HepG2 (cell line): Measurements from ENCODE around the gene EZH1. TPM values are rescaled to one million over a fixed set of nuclear protein-coding genes. Genes with fewer than 3 reads are reported as not detected.
A peak's percentile ranks its signal among the peaks of the same experiment; 100 is the strongest.

Experiments used
- FOXO1 ChIP-seq: sonication (generic); formaldehyde crosslinking; IDR thresholded peaks from 2 replicates; pipeline ENCODE4 v1.4.0; 2020; ENCODE audit warnings: missing genetic modification reagents
- HIC2 ChIP-seq: sonication (generic); formaldehyde crosslinking; IDR thresholded peaks from 2 replicates; pipeline ENCODE4 v1.9.0; 2022; ENCODE audit warnings: low read depth, missing genetic modification reagents
- MXD3 ChIP-seq: IDR thresholded peaks from 2 replicates; pipeline ENCODE4 v1.6.1; 2016; ENCODE audit warnings: mild to moderate bottlenecking, missing biosample characterization, missing genetic modification reagents
- MXD4 ChIP-seq: IDR thresholded peaks from 2 replicates; pipeline ENCODE4 v1.6.1; 2016; ENCODE audit warnings: mild to moderate bottlenecking, missing biosample characterization, missing genetic modification reagents
- NFATC3 ChIP-seq: sonication (generic); formaldehyde crosslinking; IDR thresholded peaks from 2 replicates; pipeline ENCODE4 v1.5.1; 2020; ENCODE audit warnings: mild to moderate bottlenecking, missing genetic modification reagents
- ZBTB25 ChIP-seq: IDR thresholded peaks from 2 replicates; pipeline ENCODE4 v1.6.1; 2018; ENCODE audit warnings: missing genetic modification reagents
- ZMYM4 ChIP-seq: sonication (generic); formaldehyde crosslinking; IDR thresholded peaks from 2 replicates; pipeline ENCODE4 v1.8.1; 2023; ENCODE audit warnings: mild to moderate bottlenecking, missing genetic modification reagents
- ZNF407 ChIP-seq: sonication (generic); formaldehyde crosslinking; IDR thresholded peaks from one replicate; pipeline ENCODE4 v1.5.1; 2020; ENCODE audit warnings: mild to moderate bottlenecking, missing genetic modification reagents; ENCODE audit errors: not compliant biosample characterization
- ZNF468 ChIP-seq: sonication (generic); formaldehyde crosslinking; IDR thresholded peaks from 2 replicates; pipeline ENCODE4 v1.8.0; 2022; ENCODE audit warnings: mild to moderate bottlenecking, moderate library complexity, missing genetic modification reagents
- ZNF687 ChIP-seq: sonication (generic); formaldehyde crosslinking; IDR thresholded peaks from 2 replicates; pipeline ENCODE4 v1.5.1; 2020; ENCODE audit warnings: mild to moderate bottlenecking, missing genetic modification reagents, moderate library complexity
- ZNF749 ChIP-seq: sonication (generic); formaldehyde crosslinking; IDR thresholded peaks from 2 replicates; pipeline ENCODE4 v1.8.0; 2022; ENCODE audit warnings: mild to moderate bottlenecking, missing genetic modification reagents, moderate library complexity, borderline replicate concordance
- ZZZ3 ChIP-seq: sonication (generic); formaldehyde crosslinking; IDR thresholded peaks from 2 replicates; pipeline ENCODE4 v1.4.0; 2020; ENCODE audit warnings: missing genetic modification reagents, mild to moderate bottlenecking, borderline replicate concordance
- polyA plus RNA-seq, 8 experiments: library from polyadenylated mRNA; depleted of rRNA in 3 of 8; stranded (reverse) in 7 of 8; unstranded in 1 of 8; fragments of >200 nt; fragmentation: Illumina TruSeq in 4 of 8; extraction: Trizol in 4 of 8; gene quantifications; 2 replicates each; pipeline versions ENCODE4 v1.2.1 to v1.2.3, GENCODE V29; 2011 to 2016; ENCODE audit warnings: low read depth in 4 of 8, missing spikeins in 1 of 8, mixed read lengths in 1 of 8; ENCODE audit not compliant: insufficient read depth in 1 of 8
- total RNA-seq, 5 experiments: library from RNA; depleted of rRNA; stranded (reverse); fragments of >200 nt; fragmentation: Illumina TruSeq; extraction: Trizol; gene quantifications; 2 replicates each; pipeline ENCODE4 v1.2.3, GENCODE V29; 2016; ENCODE audit warnings: low read depth in 1 of 5

Gene EZH1
- total and polyA plus RNA-seq, 2 of the 13 experiments (the other 11 are each of a cell fraction or from before 2014, with no cell fraction given), result 11.6 to 24.0 TPM

- TF ChIP-seq ZNF749 (0 out of 2 replicates have a peak, but pooled peaks have one; percentile 56), ZZZ3 (CRISPR knock-in tag) (no peak), MXD3 (CRISPR knock-in tag) (0 out of 2 replicates have a peak, but pooled peaks have one; percentile 81), ZNF407 (CRISPR knock-in tag) (peak; percentile 56), ZMYM4 (CRISPR knock-in tag) (no peak), HIC2 (CRISPR knock-in tag) (no peak; the same call in 1 of the 2 replicates), ZNF687 (CRISPR knock-in tag) (peak; percentile 86), ZBTB25 (CRISPR knock-in tag) (peak; percentile 19), FOXO1 (CRISPR knock-in tag) (0 out of 2 replicates have a peak, but pooled peaks have one; percentile 6), NFATC3 (0 out of 2 replicates have a peak, but pooled peaks have one; percentile 30), ZNF468 (CRISPR knock-in tag) (peak; percentile 84; the same call in 1 of the 2 replicates), MXD4 (CRISPR knock-in tag) (peak; percentile 19; the same call in 1 of the 2 replicates)
These were observed 62.0 kb downstream of the EZH1 start (continued) for GRCh38 chr17:42682722-42683403.
